Liver (tissue), 9 donors: ENCODE data around the gene LRRC27. TPM values are rescaled to one million over a fixed set of nuclear protein-coding genes. Genes with fewer than 3 reads are reported as not detected.

Experiments used
- DNase-seq: peaks from one replicate; pipeline ENCODE4 v3.0.0-alpha.2; 2017; ENCODE audit warnings: low spot score
- H3K27ac ChIP-seq, 2 donors: one replicate each; pipeline ENCODE4 v1.7.0; 2013; ENCODE audit warnings: inconsistent platforms in 2 of 2, low read length in 2 of 2, control low read depth in 1 of 2, low read depth in 1 of 2, mild to moderate bottlenecking in 1 of 2
- H3K27me3 ChIP-seq, 4 donors: one replicate each; pipeline versions ENCODE4 v1.6.1 to v1.7.0; 2013; ENCODE audit warnings: low read length in 3 of 4, inconsistent platforms in 1 of 4, mild to moderate bottlenecking in 1 of 4, moderate library complexity in 1 of 4; ENCODE audit not compliant: control insufficient read depth in 4 of 4, insufficient read depth in 4 of 4
- H3K36me3 ChIP-seq, 4 donors: one replicate each; pipeline versions ENCODE4 v1.6.1 to v1.7.0; 2013; ENCODE audit warnings: low read length in 3 of 4, mild to moderate bottlenecking in 3 of 4, low read depth in 1 of 4, moderate library complexity in 1 of 4; ENCODE audit not compliant: control insufficient read depth in 4 of 4, insufficient read depth in 3 of 4
- H3K4me1 ChIP-seq, 4 donors: one replicate each; pipeline versions ENCODE4 v1.6.1 to v1.7.0; 2013; ENCODE audit warnings: low read length in 3 of 4, mild to moderate bottlenecking in 3 of 4, moderate library complexity in 1 of 4; ENCODE audit not compliant: control insufficient read depth in 4 of 4, insufficient read depth in 4 of 4
- H3K4me3 ChIP-seq, 3 donors: one replicate each; pipeline versions ENCODE4 v1.6.1 to v1.7.0; 2013; ENCODE audit warnings: low read length in 3 of 3, control low read depth in 1 of 3, low read depth in 1 of 3, mild to moderate bottlenecking in 1 of 3
- H3K9ac ChIP-seq, 2 donors: one replicate each; pipeline ENCODE4 v1.7.0; 2013; ENCODE audit warnings: low read length in 2 of 2, mild to moderate bottlenecking in 2 of 2, moderate library complexity in 2 of 2, control low read depth in 1 of 2, low read depth in 1 of 2
- H3K9me3 ChIP-seq, 4 donors: one replicate each; pipeline versions ENCODE4 v1.6.1 to v1.7.0; 2013; ENCODE audit warnings: low read length in 3 of 4; ENCODE audit not compliant: control insufficient read depth in 4 of 4
- EGR1 ChIP-seq, 2 donors: IDR thresholded peaks; 2 replicates each; pipeline ENCODE4 v1.6.1; 2016 to 2018; ENCODE audit warnings: antibody characterized with exemption in 2 of 2, low read depth in 2 of 2
- FOXA1 ChIP-seq: IDR thresholded peaks from 2 replicates; pipeline ENCODE4 v1.6.1; 2016; ENCODE audit warnings: antibody characterized with exemption
- FOXA2 ChIP-seq: IDR thresholded peaks from 2 replicates; pipeline ENCODE4 v1.6.1; 2016; ENCODE audit warnings: antibody characterized with exemption
- GABPA ChIP-seq, 2 donors: IDR thresholded peaks in 1 of 2; conservative IDR thresholded peaks in 1 of 2; 2 replicates each; pipeline ENCODE4 v1.6.1; 2016; ENCODE audit warnings: antibody characterized with exemption in 2 of 2, mild to moderate bottlenecking in 1 of 2, moderate library complexity in 1 of 2
- HNF4A ChIP-seq, 2 donors: conservative IDR thresholded peaks; 2 replicates each; pipeline ENCODE4 v1.6.1; 2016; ENCODE audit warnings: antibody characterized with exemption in 2 of 2, mild to moderate bottlenecking in 2 of 2
- HNF4G ChIP-seq: IDR thresholded peaks from 2 replicates; pipeline ENCODE4 v1.6.1; 2016; ENCODE audit warnings: antibody characterized with exemption
- JUND ChIP-seq, 2 donors: IDR thresholded peaks; 2 replicates each; pipeline ENCODE4 v1.6.1; 2016; ENCODE audit warnings: antibody characterized with exemption in 2 of 2
- NR2F2 ChIP-seq: IDR thresholded peaks from 2 replicates; pipeline ENCODE4 v1.6.1; 2016; ENCODE audit warnings: antibody characterized with exemption
- RAD21 ChIP-seq, 2 donors: IDR thresholded peaks; 2 replicates each; pipeline ENCODE4 v1.6.1; 2016; ENCODE audit warnings: antibody characterized with exemption in 2 of 2, mild to moderate bottlenecking in 2 of 2
- RXRA ChIP-seq, 2 donors: IDR thresholded peaks; 2 replicates each; pipeline ENCODE4 v1.6.1; 2017 to 2018; ENCODE audit warnings: antibody characterized with exemption in 2 of 2, mild to moderate bottlenecking in 1 of 2
- SP1 ChIP-seq: IDR thresholded peaks from 2 replicates; pipeline ENCODE4 v1.6.1; 2018; ENCODE audit warnings: antibody characterized with exemption, mild to moderate bottlenecking
- TAF1 ChIP-seq: conservative IDR thresholded peaks from 2 replicates; pipeline ENCODE4 v1.6.1; 2016; ENCODE audit warnings: antibody characterized with exemption, mild to moderate bottlenecking
- YY1 ChIP-seq: IDR thresholded peaks from 2 replicates; pipeline ENCODE4 v1.6.1; 2016; ENCODE audit warnings: antibody characterized with exemption, mild to moderate bottlenecking
- WGBS: extraction: QIAGEN DNeasy Blood & Tissue Kit; methylation state at CpG from one replicate; pipeline ENCODE4 v1.1.7; 2013; 5-methylcytosine and 5-hydroxymethylcytosine counted together
- polyA plus RNA-seq, 2 donors: library from polyadenylated mRNA; stranded (reverse) in 1 of 2; unstranded in 1 of 2; fragments of 200-250 nt in 1 of 2; fragments of >200 nt in 1 of 2; fragmentation: Nextera tagmentation in 1 of 2; extraction: Ambion mirVana in 1 of 2; gene quantifications; one replicate each; pipeline versions ENCODE4 v1.2.1 to v1.2.3, GENCODE V29; 2013 to 2015
- total RNA-seq, 2 donors: library from RNA; depleted of rRNA; stranded (reverse); fragments of >200 nt; gene quantifications; one replicate each; pipeline ENCODE4 v1.2.3, GENCODE V29; 2014
- TF ChIP-seq, protein P1 (sequence below): IDR thresholded peaks from 2 replicates; pipeline ENCODE4 v1.6.1; 2016; ENCODE audit warnings: antibody characterized with exemption
- TF ChIP-seq, protein P2 (sequence below): IDR thresholded peaks from 2 replicates; pipeline ENCODE4 v1.6.1; 2016; ENCODE audit warnings: antibody characterized with exemption
- TF ChIP-seq, protein P3 (sequence below): fragments of 150-350 bp; IDR thresholded peaks from 2 replicates; pipeline ENCODE4 v1.5.1; 2017; ENCODE audit warnings: improper control_type of control experiment, low read depth, low read length; ENCODE audit not compliant: missing input control
- TF ChIP-seq, protein P4 (sequence below): IDR thresholded peaks from 2 replicates; pipeline ENCODE4 v1.6.1; 2016; ENCODE audit warnings: antibody characterized with exemption
- TF ChIP-seq, protein P5 (sequence below): IDR thresholded peaks from 2 replicates; pipeline ENCODE4 v1.6.1; 2016; ENCODE audit warnings: antibody characterized with exemption, mild to moderate bottlenecking
- donor health status: healthy.
- donor health status: healthy.
- donor health status: healthy.
- donor health status: healthy.
- donor health status: healthy.

Gene LRRC27
- total and polyA plus RNA-seq, 4 donors, result 1.8 to 2.8 (median 2.6) TPM

DNA sequence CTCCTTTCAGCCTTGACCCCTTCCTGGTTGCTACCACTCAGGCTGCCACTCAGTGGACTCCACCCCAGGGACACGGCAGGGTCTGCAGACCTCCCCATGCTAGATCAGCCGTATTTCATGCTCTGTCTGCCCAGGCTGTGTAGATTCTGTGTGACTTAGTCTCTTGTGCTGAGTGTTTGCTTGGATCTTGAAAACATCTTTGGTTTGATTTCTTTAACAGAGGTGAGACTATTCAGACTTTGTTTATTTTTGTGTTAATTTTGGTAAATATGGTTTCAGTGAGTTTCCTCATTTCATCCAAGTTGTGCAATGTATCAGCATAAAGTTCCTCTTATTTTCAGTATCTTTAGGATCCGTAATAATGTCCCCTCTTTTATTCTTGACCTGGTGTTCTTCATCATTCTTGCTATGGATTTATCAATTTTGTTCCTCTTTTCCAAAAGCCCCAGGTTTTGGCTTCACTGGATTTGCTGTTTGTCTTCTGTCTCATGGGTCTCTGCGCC, 43.9 kb downstream of the LRRC27 start:
- no peak overlapping the region for H3K9ac ChIP-seq
- no peaks in the 10 kb centered on the region for H3K36me3 ChIP-seq
- no peaks in the 10 kb centered on the region for H3K4me1 ChIP-seq
- no peaks in the 10 kb centered on the region for H3K27me3 ChIP-seq
- H3K4me3 ChIP-seq, result no peak overlapping the region
- 81% methylated on average over 4 of the region's 4 CpGs for WGBS
- no peaks in the 10 kb centered on the region for H3K9me3 ChIP-seq
- TF ChIP-seq HNF4A (conservative IDR thresholded peaks at IDR 0.05) (no peak), RXRA (IDR thresholded peaks at IDR 0.05) (no peak), EGR1 (IDR thresholded peaks at IDR 0.05; ENCODE audit: low read depth in 2 of 2) (no peak), YY1 (no peak), TAF1 (no peak), FOXA2 (no peak), HNF4G (no peak), GABPA (IDR thresholded peaks at IDR 0.05 in 1 of 2, conservative IDR thresholded peaks at IDR 0.05 in 1 of 2) (no peak), NR2F2 (no peak), FOXA1 (no peak)
- TF ChIP-seq, protein P1, sequence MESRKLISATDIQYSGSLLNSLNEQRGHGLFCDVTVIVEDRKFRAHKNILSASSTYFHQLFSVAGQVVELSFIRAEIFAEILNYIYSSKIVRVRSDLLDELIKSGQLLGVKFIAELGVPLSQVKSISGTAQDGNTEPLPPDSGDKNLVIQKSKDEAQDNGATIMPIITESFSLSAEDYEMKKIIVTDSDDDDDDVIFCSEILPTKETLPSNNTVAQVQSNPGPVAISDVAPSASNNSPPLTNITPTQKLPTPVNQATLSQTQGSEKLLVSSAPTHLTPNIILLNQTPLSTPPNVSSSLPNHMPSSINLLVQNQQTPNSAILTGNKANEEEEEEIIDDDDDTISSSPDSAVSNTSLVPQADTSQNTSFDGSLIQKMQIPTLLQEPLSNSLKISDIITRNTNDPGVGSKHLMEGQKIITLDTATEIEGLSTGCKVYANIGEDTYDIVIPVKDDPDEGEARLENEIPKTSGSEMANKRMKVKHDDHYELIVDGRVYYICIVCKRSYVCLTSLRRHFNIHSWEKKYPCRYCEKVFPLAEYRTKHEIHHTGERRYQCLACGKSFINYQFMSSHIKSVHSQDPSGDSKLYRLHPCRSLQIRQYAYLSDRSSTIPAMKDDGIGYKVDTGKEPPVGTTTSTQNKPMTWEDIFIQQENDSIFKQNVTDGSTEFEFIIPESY, result no peak
- TF ChIP-seq, protein P2, sequence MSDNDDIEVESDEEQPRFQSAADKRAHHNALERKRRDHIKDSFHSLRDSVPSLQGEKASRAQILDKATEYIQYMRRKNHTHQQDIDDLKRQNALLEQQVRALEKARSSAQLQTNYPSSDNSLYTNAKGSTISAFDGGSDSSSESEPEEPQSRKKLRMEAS, result no peak
- TF ChIP-seq, protein P3, sequence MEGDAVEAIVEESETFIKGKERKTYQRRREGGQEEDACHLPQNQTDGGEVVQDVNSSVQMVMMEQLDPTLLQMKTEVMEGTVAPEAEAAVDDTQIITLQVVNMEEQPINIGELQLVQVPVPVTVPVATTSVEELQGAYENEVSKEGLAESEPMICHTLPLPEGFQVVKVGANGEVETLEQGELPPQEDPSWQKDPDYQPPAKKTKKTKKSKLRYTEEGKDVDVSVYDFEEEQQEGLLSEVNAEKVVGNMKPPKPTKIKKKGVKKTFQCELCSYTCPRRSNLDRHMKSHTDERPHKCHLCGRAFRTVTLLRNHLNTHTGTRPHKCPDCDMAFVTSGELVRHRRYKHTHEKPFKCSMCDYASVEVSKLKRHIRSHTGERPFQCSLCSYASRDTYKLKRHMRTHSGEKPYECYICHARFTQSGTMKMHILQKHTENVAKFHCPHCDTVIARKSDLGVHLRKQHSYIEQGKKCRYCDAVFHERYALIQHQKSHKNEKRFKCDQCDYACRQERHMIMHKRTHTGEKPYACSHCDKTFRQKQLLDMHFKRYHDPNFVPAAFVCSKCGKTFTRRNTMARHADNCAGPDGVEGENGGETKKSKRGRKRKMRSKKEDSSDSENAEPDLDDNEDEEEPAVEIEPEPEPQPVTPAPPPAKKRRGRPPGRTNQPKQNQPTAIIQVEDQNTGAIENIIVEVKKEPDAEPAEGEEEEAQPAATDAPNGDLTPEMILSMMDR, result no peak
- TF ChIP-seq, protein P4, sequence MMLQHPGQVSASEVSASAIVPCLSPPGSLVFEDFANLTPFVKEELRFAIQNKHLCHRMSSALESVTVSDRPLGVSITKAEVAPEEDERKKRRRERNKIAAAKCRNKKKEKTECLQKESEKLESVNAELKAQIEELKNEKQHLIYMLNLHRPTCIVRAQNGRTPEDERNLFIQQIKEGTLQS, result no peak
- no peak for DNase-seq
- no peak overlapping the region for H3K27ac ChIP-seq

DNA sequence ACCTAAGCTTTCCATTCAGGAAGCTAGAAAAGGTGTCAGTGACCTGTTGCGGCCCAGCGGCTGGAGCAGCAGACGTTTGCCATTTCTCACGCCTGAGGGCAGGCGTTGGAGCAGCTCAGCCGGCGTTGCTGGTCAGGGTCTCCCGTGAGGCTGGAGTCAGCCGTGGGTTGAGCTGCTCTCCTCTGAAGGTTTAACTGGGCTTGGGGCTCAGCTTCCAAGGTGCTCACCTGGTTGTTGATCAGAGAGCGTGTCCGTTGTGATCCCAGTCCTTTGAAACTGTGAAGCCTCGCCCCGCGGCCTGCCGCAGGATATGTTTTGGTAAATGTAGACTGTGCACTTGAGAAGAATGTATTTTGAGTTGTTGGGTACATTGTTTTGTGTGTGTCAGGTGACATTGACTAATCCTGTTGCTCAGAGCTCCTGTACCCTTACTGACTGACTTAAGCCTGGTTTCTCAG, 44.4 kb downstream of the LRRC27 start:
- Histone ChIP-seq H3K27me3 (no peaks in the 10 kb centered on the region), H3K4me1 (no peaks in the 10 kb centered on the region), H3K27ac (no peak overlapping the region), H3K4me3 (no peak overlapping the region), H3K9me3 (no peaks in the 10 kb centered on the region), H3K36me3 (no peaks in the 10 kb centered on the region), H3K9ac (no peak overlapping the region)
- no peak for DNase-seq
- WGBS, result 87% methylated on average over 15 of the region's 15 CpGs
- no peak for TF ChIP-seq YY1
- TF ChIP-seq, protein P1, result no peak
- no peak for TF ChIP-seq SP1
- TF ChIP-seq NR2F2, result no peak
- TF ChIP-seq JUND (IDR thresholded peaks at IDR 0.05), result no peak
- TF ChIP-seq HNF4G, result no peak
- TF ChIP-seq FOXA2, result no peak
- no peak for TF ChIP-seq RAD21 (IDR thresholded peaks at IDR 0.05)
- TF ChIP-seq EGR1 (IDR thresholded peaks at IDR 0.05; ENCODE audit: low read depth in 2 of 2), result no peak
- TF ChIP-seq, protein P4, result no peak
- TF ChIP-seq, protein P3, result no peak
- TF ChIP-seq, protein P5, sequence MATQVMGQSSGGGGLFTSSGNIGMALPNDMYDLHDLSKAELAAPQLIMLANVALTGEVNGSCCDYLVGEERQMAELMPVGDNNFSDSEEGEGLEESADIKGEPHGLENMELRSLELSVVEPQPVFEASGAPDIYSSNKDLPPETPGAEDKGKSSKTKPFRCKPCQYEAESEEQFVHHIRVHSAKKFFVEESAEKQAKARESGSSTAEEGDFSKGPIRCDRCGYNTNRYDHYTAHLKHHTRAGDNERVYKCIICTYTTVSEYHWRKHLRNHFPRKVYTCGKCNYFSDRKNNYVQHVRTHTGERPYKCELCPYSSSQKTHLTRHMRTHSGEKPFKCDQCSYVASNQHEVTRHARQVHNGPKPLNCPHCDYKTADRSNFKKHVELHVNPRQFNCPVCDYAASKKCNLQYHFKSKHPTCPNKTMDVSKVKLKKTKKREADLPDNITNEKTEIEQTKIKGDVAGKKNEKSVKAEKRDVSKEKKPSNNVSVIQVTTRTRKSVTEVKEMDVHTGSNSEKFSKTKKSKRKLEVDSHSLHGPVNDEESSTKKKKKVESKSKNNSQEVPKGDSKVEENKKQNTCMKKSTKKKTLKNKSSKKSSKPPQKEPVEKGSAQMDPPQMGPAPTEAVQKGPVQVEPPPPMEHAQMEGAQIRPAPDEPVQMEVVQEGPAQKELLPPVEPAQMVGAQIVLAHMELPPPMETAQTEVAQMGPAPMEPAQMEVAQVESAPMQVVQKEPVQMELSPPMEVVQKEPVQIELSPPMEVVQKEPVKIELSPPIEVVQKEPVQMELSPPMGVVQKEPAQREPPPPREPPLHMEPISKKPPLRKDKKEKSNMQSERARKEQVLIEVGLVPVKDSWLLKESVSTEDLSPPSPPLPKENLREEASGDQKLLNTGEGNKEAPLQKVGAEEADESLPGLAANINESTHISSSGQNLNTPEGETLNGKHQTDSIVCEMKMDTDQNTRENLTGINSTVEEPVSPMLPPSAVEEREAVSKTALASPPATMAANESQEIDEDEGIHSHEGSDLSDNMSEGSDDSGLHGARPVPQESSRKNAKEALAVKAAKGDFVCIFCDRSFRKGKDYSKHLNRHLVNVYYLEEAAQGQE, result no peak
